Activated CD4-positive, alpha-beta T cell treated with anti-CD3 and anti-CD28 coated beads, Interleukin-2, amount 10 ng/mL, durations not matched to agents 24 days and 14 days (primary cell): ENCODE results near the gene RAD21L1. TPM values are rescaled to one million over a fixed set of nuclear protein-coding genes. Genes with fewer than 3 reads are reported as not detected.

Experiments used
- DNase-seq: peaks from one replicate; pipeline ENCODE4 v3.0.0; 2022
- H3K27ac Mint-ChIP-seq: one replicate; pipeline ENCODE4 v1.8.0; 2022; ENCODE audit warnings: mild to moderate bottlenecking, mixed read lengths
- H3K27me3 Mint-ChIP-seq: one replicate; pipeline ENCODE4 v1.8.0; 2022; ENCODE audit warnings: mixed read lengths
- H3K36me3 Mint-ChIP-seq: one replicate; pipeline ENCODE4 v1.8.0; 2022; ENCODE audit warnings: low read depth, mild to moderate bottlenecking, mixed read lengths
- H3K4me1 Mint-ChIP-seq: one replicate; pipeline ENCODE4 v1.8.0; 2021; ENCODE audit warnings: mixed read lengths
- H3K4me3 Mint-ChIP-seq: one replicate; pipeline ENCODE4 v1.8.0; 2022; ENCODE audit warnings: mild to moderate bottlenecking, moderate library complexity, mixed read lengths
- H3K9me3 Mint-ChIP-seq: one replicate; pipeline ENCODE4 v1.8.0; 2021; ENCODE audit warnings: mixed read lengths
- intact Hi-C: fragments of 100-400 bp; cut with micrococcal nuclease; formaldehyde crosslinking; loops from one replicate; pipeline ENCODE4 v1.15.1; 2023
- total RNA-seq: library from RNA; stranded (reverse); gene quantifications from 2 replicates; pipeline ENCODE4 v1.2.3, GENCODE V29; 2022

The RAD21L1 gene
- total RNA-seq, 1 donor from 2014 or later: not detected

- Mint-ChIP-seq H3K27me3 (peaks cover 7% of the 10 kb centered on the region), H3K27ac (no peak overlapping the region), H3K9me3 (no peaks in the 10 kb centered on the region), H3K4me1 (peaks cover 28% of the 10 kb centered on the region), H3K36me3 (peaks cover 5% of the 10 kb centered on the region), H3K4me3 (no peak overlapping the region)
- intact Hi-C loops: no loop called here
- no peak for DNase-seq
These were observed 38.0 kb downstream of the RAD21L1 start for GRCh38 chr20:1263853-1264252.

- H3K27ac Mint-ChIP-seq: no peak overlapping the region
- H3K9me3 Mint-ChIP-seq: no peaks in the 10 kb centered on the region
- peaks cover 5% of the 10 kb centered on the region for H3K36me3 Mint-ChIP-seq
- intact Hi-C loops: no loop called here
- H3K4me3 Mint-ChIP-seq: peak overlapping the region; percentile 83
- peaks cover 28% of the 10 kb centered on the region for H3K4me1 Mint-ChIP-seq
- DNase-seq: peak; percentile 53
- H3K27me3 Mint-ChIP-seq: peaks cover 7% of the 10 kb centered on the region
These were observed 38.9 kb downstream of the RAD21L1 start for GRCh38 chr20:1264727-1265126.

DNA sequence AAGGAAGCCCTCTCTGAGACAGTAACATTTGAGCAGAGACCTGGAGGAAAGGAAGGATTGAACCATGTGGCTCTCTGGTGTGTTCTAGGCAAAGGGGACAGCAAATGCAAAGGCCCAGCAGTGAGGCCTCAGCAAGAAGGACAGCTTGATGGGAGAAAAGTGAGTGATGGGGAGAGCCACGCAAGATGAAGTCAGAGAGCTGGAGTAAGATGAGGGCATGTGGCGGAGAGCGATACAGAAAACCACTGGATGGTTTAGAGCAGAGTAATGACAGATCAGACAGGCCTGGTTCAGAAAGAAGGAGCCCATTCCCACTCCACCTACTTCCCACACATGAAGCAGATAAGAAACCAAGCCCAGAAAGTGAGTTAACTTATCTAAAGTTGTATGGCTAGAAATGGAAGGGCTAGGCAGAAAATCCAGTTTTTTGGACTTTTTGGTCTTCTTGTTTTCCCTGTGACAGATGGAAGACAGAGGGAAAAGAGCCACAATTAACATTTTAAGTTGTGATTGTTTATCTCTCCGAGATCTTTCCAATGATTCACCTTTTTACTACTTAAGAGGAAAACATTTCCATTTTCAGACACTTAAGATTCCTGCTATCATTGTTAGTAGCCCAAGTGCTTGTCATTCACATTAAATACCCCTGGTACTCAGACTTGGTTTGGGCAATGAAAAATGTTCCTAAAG is 39.5 kb downstream of the RAD21L1 start:
- H3K4me1 Mint-ChIP-seq: peaks cover 28% of the 10 kb centered on the region
- H3K4me3 Mint-ChIP-seq: peak overlapping the region; percentile 83
- peak overlapping the region; percentile 67 for H3K27ac Mint-ChIP-seq
- intact Hi-C loops: no loop called here
- DNase-seq: peak; percentile 55
- H3K9me3 Mint-ChIP-seq: no peaks in the 10 kb centered on the region
- peaks cover 7% of the 10 kb centered on the region for H3K27me3 Mint-ChIP-seq
- peaks cover 5% of the 10 kb centered on the region for H3K36me3 Mint-ChIP-seq

DNA sequence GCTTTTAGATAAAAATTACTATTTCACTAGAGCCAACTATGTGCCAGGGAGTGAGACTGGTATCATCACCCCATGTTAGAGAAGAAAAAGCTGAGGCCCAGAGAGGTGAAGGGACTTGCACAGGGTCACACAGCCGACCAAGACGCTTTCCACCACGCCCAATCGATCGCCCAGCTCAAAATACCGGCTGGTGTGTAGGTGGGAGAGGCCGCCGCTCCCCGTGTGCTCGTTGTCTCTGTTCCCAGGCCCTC is 40.0 kb downstream of the RAD21L1 start:
- H3K4me3 Mint-ChIP-seq: peak overlapping the region; percentile 83
- peak overlapping the region; percentile 67 for H3K27ac Mint-ChIP-seq
- DNase-seq: no peak
- H3K4me1 Mint-ChIP-seq: peaks cover 28% of the 10 kb centered on the region
- H3K9me3 Mint-ChIP-seq: no peaks in the 10 kb centered on the region
- H3K27me3 Mint-ChIP-seq: peaks cover 6% of the 10 kb centered on the region
- peaks cover 5% of the 10 kb centered on the region for H3K36me3 Mint-ChIP-seq
- intact Hi-C loops: loop anchor here (2.0 kb wide), 1 partner anchor 39 kb away; the partner anchor contains the start of gene RAD21L1

GRCh38 chr20:1266167-1266973 is 40.5 kb downstream of the RAD21L1 start, which contains the start of gene SNPH:
Gene SNPH (plus strand): TSS chr20:1266294. CDS start chr20:1296240, 29,946 bp downstream.
- intact Hi-C loops: loop anchor here (2.0 kb wide), 1 partner anchor 40 kb away; the partner anchor contains the start of gene RAD21L1
- H3K4me3 Mint-ChIP-seq: peak within 1 kb of the TSS; percentile 83
- H3K4me1 Mint-ChIP-seq: peaks cover 28% of the 10 kb centered on the region
- peaks cover 3% of the 10 kb centered on the region for H3K27me3 Mint-ChIP-seq
- H3K27ac Mint-ChIP-seq: peak within 1 kb of the TSS; percentile 67
- no peaks in the 10 kb centered on the region for H3K9me3 Mint-ChIP-seq
- peaks cover 5% of the 10 kb centered on the region for H3K36me3 Mint-ChIP-seq
- peak; percentile 90 for DNase-seq

GRCh38 chr20:1267161-1267560 is 41.3 kb downstream of the RAD21L1 start:
- Mint-ChIP-seq H3K4me1 (peaks cover 28% of the 10 kb centered on the region), H3K27me3 (peaks cover 1% of the 10 kb centered on the region), H3K4me3 (peak overlapping the region; percentile 83), H3K36me3 (peaks cover 4% of the 10 kb centered on the region), H3K27ac (no peak overlapping the region), H3K9me3 (no peaks in the 10 kb centered on the region)
- intact Hi-C loops: loop anchor here (2.0 kb wide), 1 partner anchor 40 kb away; the partner anchor contains the start of gene RAD21L1
- peak; percentile 52 for DNase-seq

DNA sequence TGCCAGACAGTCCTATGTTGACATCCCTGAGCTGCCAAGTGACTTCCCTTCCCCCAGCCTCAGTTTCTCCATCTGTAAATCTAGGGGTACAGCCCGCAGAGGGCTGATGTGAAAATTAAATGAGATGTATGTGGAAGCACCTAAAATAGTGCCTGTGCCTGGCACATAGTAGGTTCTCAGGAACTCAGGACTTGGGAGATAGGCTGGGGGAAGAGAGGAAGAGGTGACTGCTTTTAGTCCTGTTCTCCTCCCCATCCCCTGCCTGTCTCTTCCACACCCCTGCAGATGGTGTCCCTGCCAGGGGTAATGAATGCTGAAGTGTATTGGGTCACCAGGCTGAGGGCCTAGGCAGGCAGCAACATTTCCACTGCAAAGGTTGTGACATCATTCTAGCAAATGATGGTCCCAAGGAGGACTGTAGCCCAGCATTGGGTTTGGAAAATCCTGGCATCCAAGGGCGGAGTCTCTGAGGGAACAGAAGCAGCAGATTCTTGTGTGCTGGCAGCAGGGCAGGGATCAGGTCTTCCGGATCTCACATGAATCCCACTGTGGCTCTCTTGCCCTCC is 42.0 kb downstream of the RAD21L1 start:
- peaks cover 28% of the 10 kb centered on the region for H3K4me1 Mint-ChIP-seq
- intact Hi-C loops: loop anchor here (2.0 kb wide), 1 partner anchor 41 kb away; the partner anchor contains the start of gene RAD21L1

DNA sequence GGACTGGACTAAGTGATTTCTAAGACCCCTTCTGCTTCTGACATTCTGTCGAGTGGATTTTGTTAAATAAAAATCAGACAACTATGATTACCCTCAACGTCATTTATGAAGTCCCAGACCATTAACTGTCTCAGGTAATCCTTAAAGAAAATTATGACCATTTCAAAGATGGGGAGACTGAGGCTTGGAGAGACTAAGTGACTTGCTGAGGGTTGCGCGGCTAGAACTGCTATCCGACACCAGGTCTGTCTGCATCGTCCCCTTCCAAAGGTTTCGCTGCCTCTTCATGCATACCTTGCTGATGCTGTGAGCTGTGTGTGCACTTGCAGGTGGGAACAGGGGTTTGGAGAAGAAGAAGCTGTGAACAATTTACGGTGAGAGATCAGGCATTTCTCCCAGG is 43.4 kb downstream of the RAD21L1 start:
- intact Hi-C loops: no loop called here
- Mint-ChIP-seq H3K27ac (no peak overlapping the region), H3K4me3 (no peak overlapping the region), H3K9me3 (no peaks in the 10 kb centered on the region), H3K27me3 (no peaks in the 10 kb centered on the region), H3K4me1 (peaks cover 28% of the 10 kb centered on the region), H3K36me3 (peaks cover 2% of the 10 kb centered on the region)
- no peak for DNase-seq

More for the DNA sequence above, 42.0 kb downstream of the RAD21L1 start:
- Mint-ChIP-seq H3K36me3 (peaks cover 2% of the 10 kb centered on the region), H3K9me3 (no peaks in the 10 kb centered on the region), H3K4me3 (peak overlapping the region; percentile 83), H3K27ac (no peak overlapping the region), H3K27me3 (no peaks in the 10 kb centered on the region)
- DNase-seq: peak; percentile 54

DNA sequence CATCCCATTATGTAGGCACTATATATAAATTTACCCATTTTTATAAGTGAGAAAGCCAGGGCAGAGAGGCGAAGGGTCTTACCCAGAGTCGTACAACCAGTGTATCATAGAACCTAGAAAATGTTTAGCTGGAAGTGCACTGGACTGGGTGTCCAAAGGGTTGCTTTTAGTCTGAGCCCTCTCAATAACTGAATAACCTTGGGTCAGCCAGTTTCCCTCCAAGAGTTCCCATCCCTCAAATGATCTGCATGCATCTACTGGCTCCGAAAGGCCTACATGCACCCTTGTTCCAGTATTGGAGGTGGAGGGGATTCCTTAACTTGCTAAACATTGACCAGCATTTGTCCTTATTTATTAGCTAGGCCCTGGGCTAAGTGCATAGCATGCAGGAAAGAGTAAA is 44.0 kb downstream of the RAD21L1 start:
- peaks cover 28% of the 10 kb centered on the region for H3K4me1 Mint-ChIP-seq

GRCh38 chr20:1272368-1273100 is 46.7 kb downstream of the RAD21L1 start:
- H3K4me1 Mint-ChIP-seq: peaks cover 11% of the 10 kb centered on the region
- H3K9me3 Mint-ChIP-seq: no peaks in the 10 kb centered on the region
- no peak for DNase-seq
- no peak overlapping the region for H3K4me3 Mint-ChIP-seq
- no peaks in the 10 kb centered on the region for H3K27me3 Mint-ChIP-seq
- H3K27ac Mint-ChIP-seq: no peak overlapping the region
- intact Hi-C loops: no loop called here
- H3K36me3 Mint-ChIP-seq: peaks cover 2% of the 10 kb centered on the region

More for the DNA sequence above, 44.0 kb downstream of the RAD21L1 start:
- Mint-ChIP-seq H3K27me3 (no peaks in the 10 kb centered on the region), H3K9me3 (no peaks in the 10 kb centered on the region), H3K36me3 (peaks cover 2% of the 10 kb centered on the region), H3K27ac (no peak overlapping the region), H3K4me3 (no peak overlapping the region)
- DNase-seq: peak; percentile 51
- intact Hi-C loops: no loop called here

- DNase-seq: no peak
- no peaks in the 10 kb centered on the region for H3K36me3 Mint-ChIP-seq
- intact Hi-C loops: no loop called here
- no peaks in the 10 kb centered on the region for H3K9me3 Mint-ChIP-seq
- H3K4me1 Mint-ChIP-seq: peaks cover 4% of the 10 kb centered on the region
- H3K27ac Mint-ChIP-seq: no peak overlapping the region
- H3K4me3 Mint-ChIP-seq: no peak overlapping the region
- H3K27me3 Mint-ChIP-seq: no peaks in the 10 kb centered on the region
These were observed 47.5 kb downstream of the RAD21L1 start for GRCh38 chr20:1273366-1273765.

DNA sequence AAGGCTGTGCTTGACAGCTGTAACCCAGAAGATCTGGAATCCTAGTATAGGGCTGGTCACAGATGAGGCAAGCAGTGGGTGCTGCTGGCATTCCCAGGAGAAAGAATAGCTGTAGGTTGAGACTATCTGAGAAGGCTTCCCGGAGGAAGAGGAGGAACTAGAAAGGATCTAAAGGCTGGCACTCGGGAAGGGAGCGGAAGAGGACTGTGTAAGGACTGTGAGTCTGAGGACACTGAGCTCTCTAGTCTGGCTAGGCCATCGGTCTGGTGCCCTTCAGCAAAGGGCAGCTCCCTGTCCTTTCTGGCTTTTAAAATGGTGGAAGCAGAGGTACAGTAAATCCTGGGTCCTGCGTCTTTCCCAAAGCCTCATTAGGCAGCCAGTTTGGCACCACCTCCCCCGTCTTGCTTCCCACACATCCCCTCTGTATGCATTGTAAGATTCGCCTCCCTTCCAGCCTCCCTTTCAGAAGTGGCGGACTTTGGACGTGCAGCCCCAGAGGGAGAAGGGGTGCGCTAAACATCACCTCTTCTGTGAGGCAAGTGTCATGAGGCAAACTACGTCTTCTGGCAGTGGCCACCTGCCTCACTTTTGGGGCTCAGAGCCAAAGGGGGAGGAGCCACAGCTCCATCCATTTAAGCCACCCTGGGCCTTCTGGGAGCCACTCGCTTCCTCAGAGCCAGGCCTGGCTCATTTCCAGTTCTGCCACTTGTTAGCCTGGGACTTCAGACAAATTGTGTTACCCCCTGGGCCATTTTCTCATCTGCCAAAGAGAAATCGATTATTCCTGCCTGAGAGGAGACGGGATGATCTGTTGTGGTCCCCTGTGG is 48.9 kb downstream of the RAD21L1 start:
- no peak overlapping the region for H3K4me3 Mint-ChIP-seq
- H3K27ac Mint-ChIP-seq: no peak overlapping the region
- intact Hi-C loops: no loop called here
- no peaks in the 10 kb centered on the region for H3K36me3 Mint-ChIP-seq
- peak; percentile 47 for DNase-seq
- H3K9me3 Mint-ChIP-seq: no peaks in the 10 kb centered on the region
- H3K4me1 Mint-ChIP-seq: no peaks in the 10 kb centered on the region
- no peaks in the 10 kb centered on the region for H3K27me3 Mint-ChIP-seq

- H3K36me3 Mint-ChIP-seq: no peaks in the 10 kb centered on the region
- no peaks in the 10 kb centered on the region for H3K27me3 Mint-ChIP-seq
- DNase-seq: peak; percentile 49
- H3K4me1 Mint-ChIP-seq: no peaks in the 10 kb centered on the region
- intact Hi-C loops: no loop called here
- H3K4me3 Mint-ChIP-seq: no peak overlapping the region
- no peak overlapping the region for H3K27ac Mint-ChIP-seq
- no peaks in the 10 kb centered on the region for H3K9me3 Mint-ChIP-seq
These were observed 50.1 kb downstream of the RAD21L1 start for GRCh38 chr20:1275919-1276318.
